ENCODE measurements around the gene SLC36A4.
"Not testable (repeated sequence)": the region's sequence is repeated elsewhere in the genome, so short reads cannot be mapped to it uniquely, and the experiment has no call there.

SLC36A4 gene

DNA sequence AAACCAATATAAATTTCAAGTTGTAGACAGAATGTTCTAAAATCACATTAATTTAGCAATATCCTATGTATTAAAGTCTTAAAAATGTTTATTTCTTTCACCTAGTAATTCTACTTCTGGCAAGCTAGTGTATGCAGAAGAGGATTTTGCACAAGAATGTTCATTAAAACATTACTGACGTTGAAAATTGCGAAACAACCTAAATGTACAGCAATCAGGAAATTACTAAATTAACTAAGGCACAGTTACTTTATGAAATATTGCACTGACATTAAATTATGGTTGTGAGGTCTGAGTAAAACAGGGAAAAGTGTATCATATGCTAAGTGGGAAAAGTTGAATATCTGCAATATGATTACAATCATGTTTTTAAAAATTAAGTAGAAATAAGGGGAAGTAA lies 4.1 kb downstream of the SLC36A4 start:
- DNase-seq = no peak

DNA sequence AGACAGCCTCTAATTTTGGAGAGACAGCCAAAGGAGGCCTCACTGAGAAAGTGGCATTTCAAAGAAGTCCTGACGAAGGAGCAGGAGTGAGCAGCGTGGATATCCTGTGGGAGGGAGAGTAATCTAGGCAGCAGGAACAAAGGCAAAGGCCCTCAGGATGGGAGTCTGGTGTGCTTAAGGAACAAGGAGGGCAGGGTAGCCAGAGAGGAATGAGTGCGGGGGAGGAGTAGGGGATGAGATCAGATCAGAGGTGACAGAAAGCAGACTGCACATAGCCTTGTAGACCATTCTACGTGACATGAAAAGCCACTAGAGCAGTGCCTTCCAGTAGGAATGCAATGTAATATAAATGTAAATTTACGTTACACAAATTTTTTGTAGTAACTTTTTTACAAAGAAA lies 5.6 kb downstream of the SLC36A4 start:
- DNase-seq = no peak

DNA sequence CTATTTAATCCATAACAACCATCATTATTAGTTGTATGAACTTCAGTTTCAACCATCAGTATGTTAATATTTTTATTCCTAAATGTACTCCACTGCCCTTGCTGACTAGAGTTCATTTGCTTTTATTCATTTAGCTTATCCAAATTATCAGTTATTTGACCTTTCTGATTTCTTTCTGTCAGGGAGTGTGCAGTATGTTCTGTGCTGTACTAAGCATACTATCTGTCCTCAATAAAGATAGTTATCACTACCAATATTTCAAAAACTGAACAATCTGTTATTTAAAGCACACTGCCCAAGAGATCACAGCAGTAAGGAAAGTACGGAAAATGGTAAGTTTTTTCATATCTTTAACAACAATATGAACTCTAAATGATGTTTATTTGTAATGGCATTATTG lies 8.3 kb downstream of the SLC36A4 start:
- no peak for DNase-seq

DNA sequence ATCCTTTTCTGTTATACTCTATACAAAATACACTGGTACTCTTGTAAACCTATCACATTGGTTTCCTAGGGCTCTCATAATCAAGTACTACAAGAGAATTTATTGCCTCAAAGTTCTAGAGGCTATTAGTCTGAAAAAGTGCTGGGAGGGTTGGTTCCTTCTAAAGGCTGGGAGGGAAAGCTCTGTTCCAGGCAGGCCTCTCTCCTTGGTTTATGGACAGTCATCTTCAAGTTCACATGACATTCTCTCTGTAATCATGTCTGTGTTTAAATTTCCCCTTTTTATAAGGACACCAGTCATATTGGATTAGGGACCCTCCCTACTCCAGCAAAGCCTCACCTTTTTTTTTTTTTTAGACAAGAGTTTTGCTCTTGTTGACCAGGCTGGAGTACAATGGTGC lies 9.1 kb downstream of the SLC36A4 start:
- DNase-seq = no peak

DNA sequence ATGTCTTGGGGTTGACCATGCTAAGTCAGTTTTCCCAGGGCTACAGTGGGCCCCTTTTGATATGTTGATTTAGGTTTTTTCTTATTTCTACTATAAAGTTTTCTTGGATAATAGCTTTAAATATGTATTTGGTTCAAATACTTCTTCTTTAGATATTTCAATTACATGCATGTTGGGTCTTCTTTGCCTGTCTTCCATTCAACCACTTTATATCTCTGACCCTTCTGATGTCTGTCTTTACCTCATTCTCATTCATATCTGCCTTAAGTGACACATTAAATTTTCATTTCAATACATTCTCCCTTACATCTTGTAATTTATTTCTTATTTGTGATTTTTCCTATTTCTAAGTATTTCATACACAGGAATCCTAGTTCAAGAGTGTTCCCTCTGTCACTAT lies 10.5 kb downstream of the SLC36A4 start:
- DNase-seq = no peak

DNA sequence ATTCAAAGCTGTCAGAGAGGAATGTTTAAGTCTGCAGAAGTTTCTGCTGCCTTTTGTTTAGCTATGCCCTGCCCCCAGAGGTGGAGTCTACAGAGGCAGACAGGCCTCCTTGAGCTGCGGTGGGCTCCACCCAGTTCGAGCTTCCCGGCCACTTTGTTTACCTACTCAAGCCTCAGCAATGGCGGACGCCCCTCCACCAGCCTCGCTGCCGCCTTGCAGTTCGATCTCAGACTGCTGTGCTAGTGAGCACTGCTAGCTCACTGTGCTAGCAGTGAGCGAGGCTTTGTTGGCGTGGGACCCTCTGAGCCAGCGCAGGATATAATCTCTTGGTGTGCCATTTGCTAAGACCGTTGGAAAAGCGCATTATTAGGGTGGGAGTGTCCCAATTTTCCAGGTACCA lies 19.9 kb downstream of the SLC36A4 start:
- DNase-seq = not testable (repeated sequence)

DNA sequence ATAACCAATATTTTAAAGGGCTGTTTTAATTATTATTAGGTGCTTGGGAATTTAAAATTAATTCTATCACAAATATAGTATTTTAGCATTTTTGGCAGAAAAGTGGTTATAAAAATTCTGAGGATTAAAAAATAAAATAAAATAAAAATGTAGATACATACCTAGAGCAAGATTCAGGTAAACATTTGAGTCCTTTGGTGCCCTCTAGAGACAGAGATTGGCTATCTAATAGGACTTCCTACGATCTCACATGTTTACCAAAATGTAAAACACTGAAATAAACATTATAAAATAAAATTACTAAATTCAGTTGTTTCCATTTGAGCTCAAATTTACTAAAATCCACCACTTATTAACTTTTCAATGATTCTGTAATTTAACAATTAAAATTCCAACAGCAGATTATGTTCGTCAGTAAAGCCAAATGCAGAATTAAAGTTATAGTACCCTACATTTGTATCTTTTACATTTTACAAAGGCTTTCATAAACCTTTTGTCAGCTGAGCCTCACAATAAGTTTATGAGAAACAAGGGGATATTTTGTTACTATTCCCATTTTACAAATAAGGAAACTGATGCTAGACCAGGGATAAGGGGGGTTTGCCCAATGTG lies 27.7 kb downstream of the SLC36A4 start:
- DNase-seq = no peak

DNA sequence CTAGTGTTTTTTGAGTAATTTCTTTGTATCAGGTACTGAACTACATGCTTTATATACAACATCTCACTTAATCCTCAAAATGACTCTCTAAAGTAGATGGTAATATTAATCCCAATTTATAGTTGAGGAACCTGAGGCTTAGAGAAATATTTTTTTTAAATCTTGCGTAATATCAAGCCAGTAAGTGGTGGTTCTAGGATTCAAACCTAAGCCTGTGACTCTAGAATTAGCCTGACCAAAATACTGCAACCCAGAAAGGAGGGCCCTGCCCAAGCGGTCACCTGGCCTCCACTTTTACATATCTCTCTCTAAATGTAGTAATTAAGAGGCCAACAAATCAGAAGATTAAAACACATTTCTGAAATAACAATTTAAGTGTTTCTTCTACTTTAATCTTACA lies 28.6 kb downstream of the SLC36A4 start:
- DNase-seq = no peak

DNA sequence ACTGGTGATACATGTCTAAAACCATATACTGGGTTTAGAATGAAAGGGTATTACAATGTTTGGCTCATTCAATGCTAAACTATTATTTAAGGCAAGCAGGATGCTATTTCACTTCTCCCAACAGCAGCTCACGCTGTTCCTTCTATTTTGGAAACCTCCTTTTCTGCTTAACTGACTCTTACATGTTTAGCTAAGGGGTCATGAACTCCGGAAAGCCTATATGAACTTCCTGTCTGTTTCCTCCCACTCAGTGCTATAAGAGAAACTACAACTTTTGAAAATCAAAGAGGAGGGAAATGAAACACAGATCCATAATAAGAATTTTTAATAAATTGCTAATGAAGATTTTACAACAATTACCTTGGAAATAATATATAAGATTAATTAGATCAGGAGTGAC lies 30.9 kb downstream of the SLC36A4 start:
- DNase-seq = no peak

DNA sequence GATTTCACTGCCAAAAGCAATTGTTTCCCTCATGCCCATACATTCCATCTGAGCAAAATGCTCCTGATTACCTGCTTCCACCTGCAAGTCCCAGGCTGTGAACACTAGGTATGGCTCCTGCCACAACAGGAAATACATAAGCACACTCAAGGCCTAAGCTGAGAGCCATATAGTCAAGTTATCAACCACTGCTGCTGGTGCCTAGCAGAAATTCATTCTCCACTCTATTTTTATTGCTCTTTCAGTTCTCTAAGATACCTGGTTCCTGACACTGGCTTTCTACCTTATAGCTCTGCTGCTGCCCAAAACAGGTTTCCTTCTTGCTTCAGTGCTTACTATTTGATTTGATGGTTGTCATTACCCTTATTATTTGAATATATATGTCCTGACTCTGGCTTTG lies 31.6 kb downstream of the SLC36A4 start:
- no peak for DNase-seq

DNA sequence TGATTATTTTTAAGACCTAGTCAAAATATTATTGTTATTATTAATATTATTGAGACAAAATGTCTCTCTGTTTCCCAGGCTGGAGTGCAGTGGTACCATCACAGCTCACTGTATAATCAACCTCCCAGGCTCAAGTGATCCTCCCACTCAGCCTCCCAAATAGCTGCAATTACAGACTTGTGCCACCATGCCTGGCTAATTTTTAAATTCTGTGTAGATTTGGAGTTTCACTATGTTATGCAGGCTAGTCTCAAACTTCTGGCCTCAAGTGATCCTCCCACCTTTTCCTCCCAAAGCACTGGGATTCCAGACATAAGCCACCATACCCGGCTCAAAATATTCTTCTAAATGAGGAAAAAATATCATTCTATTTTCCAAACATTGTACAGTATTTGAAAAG lies 37.0 kb downstream of the SLC36A4 start:
- DNase-seq = no peak

DNA sequence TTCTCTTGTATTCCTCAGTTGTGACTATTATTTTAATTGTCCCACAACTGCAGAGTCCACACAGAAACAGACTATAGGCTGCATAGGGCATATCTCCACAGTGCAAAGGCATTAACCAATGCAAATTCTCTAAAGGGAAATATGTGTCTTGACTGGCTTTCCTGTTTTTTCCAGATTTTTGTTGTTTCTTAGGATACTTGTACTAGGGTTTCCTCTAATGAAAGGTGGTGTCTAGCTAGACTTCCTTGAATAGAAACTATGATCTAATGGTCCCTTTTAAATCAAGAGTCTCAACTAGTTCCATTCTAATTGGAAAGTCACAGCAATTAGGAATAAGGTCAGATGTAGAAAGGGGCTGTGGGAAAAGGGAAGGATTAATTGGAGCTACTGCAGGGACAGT lies 37.6 kb downstream of the SLC36A4 start:
- no peak for DNase-seq

DNA sequence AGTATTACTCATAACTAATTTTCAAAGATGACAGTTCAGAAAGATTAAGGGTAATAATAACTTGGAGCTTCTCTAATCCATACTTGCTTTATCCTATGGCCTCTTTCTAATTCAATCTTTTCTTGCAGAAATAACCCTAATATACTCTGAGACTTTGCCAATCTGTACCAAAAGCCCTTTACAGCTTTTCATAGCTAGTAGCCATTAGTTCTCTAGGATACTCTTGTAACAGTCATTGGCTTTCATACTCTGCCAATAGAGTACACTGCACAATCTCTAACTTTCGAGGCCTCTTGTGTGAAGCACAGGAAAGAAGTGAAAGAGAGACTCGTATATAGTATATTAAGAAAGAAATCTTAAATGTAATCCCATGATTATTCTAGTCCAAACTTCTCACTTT lies 38.1 kb downstream of the SLC36A4 start:
- DNase-seq = no peak

DNA sequence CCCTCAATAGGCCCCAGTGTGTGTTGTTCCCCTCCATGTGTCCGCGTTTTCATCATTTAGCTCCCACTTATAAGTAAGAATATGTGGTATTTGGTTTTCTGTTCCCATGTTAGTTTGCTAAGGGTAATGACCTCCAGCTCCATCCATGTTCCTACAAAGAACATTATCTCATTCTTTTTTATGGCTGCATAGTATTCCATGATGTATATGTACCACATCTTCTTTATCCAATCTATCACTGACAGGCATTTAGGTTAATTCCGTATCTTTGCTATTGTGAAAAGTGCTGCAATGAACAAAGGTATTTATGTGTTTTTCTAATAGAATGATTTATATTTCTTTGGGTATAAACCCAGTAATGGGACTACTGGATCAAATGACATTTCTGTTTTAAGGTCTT lies 42.1 kb downstream of the SLC36A4 start:
- no peak for DNase-seq

DNA sequence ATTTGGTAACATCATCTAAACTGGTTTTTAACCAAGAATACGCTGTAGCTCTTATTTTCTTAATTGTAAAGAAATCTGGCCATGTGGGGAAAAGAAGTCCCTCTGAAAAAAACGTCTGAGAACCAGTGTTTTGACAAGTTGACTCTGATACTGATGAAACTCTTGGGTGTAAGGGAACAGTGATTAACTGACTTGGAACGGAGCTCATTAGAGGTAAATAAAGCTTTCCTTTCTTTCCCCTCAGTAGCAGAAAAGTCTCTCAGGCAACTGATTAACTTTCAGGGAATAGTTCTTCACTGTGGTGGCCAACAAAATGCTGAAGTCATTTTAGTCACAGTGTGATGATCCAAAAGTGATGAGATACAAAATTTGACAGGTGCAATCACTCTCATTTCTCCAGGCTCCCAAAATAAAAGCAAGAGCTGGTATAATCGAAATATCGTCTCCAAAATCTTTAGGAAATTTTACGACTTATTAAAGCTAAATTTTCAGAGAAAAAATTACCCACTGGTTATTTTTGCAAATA lies 52.3 kb downstream of the SLC36A4 start:
- DNase-seq = no peak

DNA sequence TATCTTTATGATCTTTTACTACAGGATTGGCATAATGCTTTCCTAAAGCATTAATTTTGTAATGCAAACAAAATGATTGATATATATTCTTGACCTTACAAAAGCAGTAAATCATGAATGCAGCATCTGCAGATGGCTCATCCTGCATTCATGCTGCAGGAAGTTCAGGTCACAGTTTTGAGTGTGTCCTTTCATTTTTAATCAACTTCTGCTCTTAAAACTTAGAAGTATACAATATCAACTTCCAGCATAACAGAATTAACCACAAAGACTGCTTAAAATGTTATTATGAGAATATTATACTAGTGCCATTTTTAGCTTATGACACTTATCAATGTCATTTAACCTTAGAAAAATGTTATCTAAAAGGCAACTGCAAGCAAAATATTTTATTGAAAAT lies 54.0 kb downstream of the SLC36A4 start:
- DNase-seq = no peak

DNA sequence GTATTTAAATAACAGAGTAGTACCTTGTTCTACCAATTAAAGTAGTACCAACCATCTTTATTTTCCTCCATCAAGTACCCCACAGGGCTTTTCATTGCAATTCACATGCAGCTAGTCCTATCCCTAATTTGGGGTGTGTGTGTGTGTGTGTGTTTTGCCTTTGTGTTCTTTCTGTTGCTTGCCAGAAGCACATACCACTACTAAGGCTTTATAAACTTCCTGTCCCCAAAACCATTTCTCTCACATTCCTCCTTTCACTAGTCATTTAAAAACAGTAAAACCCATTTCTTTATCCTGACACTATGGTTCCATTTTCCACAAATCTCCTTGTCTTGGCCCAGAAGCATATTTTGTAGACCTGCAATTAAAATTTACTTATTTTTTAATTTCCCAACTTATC lies 54.6 kb downstream of the SLC36A4 start:
- no peak for DNase-seq

DNA sequence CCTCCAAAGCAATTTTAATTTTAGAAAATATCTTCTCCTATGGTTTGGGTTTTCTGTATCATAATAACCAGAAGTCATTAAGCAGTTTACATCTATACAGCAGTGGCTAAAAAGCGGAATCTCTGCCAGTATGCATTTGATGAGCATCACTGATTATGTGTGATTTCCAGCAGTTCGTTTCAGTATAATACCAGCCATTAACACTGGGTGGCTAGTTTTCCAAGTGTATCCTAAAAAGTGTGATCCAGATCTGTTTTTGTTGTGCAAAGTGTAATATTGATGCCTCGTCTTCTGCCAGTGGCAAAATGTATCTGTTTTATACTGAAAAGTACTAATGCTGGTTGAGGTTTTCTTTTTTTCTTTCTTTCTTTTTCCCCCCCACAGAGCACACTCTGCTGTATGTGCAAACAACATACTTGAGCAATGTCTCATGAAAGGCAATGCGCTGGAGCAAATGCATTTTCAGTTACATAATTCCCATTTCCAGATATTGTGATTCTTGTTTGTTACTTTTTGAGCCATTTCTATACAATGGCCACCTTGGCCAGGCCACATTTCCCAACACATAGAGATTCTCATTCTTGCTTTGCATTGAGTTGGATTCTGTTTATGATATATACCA lies 64.2 kb downstream of the SLC36A4 start:
- DNase-seq = no peak

DNA sequence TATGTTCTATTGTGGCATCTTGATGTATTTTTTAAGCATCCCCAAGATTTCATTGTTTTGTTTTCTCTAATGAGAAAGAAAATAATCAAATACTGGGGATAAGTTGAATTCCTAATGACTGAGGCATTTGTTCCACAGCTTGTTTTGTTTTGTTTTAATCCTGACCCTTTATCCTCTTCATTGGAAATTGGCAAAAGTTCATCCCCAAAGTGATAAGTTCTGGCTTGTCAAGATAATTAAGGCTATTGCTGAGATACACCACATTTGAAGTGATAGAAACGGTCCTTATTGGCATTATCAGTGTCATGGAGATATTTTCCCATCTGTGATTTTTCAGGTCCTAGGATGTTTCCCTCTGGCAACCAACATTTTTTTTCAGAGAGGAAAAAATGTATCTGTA lies 65.0 kb downstream of the SLC36A4 start:
- no peak for DNase-seq

DNA sequence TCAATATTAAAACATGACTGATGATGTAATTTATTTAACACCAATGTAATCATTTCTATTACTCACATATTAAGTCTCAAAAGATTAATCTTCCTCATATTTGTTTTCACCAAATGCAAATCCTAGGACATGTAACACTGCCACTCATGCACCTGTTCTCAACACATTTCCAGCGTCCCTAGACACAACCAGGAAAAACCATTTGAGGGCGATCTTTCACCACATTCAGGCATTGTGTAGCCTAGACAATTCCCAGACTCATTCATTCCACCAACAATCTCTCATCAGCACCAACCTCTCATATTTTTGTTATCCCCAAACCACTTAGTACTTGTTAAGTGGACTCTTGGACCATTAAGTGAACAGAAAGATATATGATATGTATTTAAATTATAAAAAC lies 66.1 kb downstream of the SLC36A4 start:
- DNase-seq = no peak

DNA sequence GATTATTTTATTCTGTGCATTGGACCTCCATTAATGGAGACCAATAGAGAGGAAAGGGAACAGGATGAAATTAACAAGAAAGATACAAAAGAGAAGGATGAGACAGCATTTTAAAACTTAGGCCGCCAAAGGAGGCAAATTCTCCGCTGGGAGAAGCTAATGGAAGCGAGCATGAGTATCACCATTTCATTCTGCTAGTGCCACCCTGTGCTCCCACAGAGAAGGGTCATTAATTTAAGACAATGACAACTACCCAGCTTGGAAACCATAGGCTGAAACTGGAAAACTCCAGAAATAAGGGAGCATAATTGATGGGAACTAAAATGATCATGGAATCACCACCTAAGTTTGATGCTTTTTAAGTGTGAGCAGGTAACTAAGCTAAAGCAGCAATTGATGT lies 69.2 kb downstream of the SLC36A4 start:
- no peak for DNase-seq

DNA sequence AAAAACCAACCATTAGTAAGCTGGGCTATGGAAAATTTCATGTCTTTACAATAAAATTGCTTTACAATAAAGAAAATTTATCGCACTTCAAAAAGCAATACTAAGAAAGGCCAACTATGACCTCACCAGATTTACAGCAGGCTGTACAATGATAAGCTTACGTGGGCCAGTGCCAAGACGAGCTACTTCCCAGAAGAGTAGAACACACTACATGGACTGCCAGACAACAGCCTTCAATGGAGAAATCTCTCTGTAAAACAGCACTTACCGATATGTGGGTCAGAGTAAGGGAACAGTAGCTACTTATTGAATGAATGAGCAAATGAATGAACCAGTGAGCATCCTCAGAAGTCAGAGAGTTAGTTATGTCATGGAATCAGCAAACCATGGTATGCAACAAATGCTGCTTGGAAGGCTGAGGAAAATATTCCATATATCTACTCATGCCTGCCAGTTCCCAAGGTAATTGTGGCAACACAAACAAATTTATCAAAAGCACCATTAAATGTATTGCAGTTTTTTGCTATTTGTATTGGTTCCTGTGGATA lies 74.4 kb downstream of the SLC36A4 start:
- DNase-seq = no peak

DNA sequence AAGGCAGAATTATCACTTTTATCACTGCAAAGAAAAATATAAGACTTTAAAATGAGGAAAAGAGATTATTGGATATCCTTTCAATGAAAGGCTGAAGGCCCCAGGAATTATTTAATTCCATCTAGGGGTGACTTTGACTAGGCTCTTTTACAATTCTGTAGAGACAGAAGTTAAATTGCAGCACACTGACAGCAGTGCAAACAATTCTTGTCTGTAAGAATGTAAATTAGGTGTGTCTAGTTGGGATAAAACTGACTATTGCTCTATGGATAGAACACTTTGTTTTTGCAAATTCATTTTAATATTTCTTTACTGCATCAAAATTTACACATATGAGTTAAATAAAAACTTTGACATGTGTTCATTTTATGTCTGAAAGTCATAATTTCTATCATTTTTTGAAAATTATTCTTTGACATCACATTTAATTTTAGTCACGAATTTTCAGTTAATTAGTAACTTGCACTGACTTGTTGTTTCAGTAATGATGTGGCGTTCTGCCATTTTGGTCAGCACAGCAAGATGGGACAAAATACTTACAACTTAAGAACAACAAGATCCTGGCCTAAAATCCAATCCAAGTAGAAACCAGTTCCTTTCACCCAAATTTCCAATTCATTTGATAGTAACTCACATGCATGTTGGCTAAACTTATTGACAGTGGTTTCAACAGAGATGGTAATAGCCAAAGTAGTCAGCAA lies 75.1 kb downstream of the SLC36A4 start:
- DNase-seq = no peak

DNA sequence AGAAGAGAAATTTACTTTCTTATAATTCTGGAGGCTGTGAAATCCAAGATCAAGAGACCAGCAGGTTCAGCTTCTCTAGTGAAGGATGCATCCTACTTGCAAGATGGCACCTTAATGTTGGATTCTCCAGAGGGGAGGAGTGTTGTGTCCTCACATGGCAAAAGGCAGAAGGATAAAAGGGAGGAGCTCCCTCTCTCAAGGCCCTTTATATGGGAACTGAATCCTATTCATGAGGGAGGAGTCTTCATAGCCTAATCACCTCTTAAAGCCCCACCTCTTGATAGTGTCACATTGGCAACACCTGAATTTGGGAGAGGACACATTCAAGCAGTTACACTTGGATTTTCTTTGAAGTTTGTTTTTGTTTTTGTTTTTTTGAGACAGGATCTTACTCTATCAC lies 79.5 kb downstream of the SLC36A4 start:
- DNase-seq = no peak
